ENCODE data around the gene TBC1D21.

DNA sequence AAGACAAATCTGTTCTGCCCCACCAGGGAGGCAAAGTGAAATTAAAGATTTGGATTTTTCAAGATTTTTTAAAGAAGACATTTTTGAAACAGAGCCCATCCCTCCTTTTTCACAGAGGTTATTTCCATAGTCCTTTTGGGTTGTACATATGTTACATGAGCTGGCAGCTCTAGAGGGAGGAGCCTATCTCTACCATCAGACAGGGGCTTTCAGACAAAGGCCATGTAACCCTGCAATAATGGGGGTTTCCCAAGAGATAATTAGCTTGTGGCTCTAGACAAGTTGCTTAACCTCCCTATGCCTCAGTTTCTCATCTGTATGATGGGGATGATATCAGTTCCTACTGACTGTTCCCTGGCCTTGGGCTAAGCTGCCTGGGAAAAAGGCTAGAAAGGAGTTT is 8.0 kb upstream of the TBC1D21 start:
- TF ChIP-seq CTCF (IDR thresholded peaks at IDR 0.05) (no peak), POLR2A (IDR thresholded peaks at IDR 0.05) (no peak), EP300 (IDR thresholded peaks at IDR 0.05) (no peak), POLR2AphosphoS5 (IDR thresholded peaks at IDR 0.05) (no peak)
